OCI-LY1 (cell line): ENCODE measurements around the gene SMCHD1.

Source experiments
- EZH2 ChIP-seq: fragments of 200-600 bp; sonication (generic), shearing (Covaris generic); IDR thresholded peaks from 2 replicates; pipeline ENCODE4 v1.8.0; 2017; ENCODE audit warnings: borderline replicate concordance, mixed run types, mild to moderate bottlenecking, antibody characterized with exemption, low read length, moderate library complexity, mixed read lengths
- TF ChIP-seq, protein P1 (sequence below): fragments of 200-600 bp; sonication (generic), shearing (Covaris generic); IDR thresholded peaks from 2 replicates; pipeline ENCODE4 v1.5.1; 2017; ENCODE audit warnings: mild to moderate bottlenecking, antibody characterized with exemption, low read length, moderate library complexity, mixed read lengths

DNA sequence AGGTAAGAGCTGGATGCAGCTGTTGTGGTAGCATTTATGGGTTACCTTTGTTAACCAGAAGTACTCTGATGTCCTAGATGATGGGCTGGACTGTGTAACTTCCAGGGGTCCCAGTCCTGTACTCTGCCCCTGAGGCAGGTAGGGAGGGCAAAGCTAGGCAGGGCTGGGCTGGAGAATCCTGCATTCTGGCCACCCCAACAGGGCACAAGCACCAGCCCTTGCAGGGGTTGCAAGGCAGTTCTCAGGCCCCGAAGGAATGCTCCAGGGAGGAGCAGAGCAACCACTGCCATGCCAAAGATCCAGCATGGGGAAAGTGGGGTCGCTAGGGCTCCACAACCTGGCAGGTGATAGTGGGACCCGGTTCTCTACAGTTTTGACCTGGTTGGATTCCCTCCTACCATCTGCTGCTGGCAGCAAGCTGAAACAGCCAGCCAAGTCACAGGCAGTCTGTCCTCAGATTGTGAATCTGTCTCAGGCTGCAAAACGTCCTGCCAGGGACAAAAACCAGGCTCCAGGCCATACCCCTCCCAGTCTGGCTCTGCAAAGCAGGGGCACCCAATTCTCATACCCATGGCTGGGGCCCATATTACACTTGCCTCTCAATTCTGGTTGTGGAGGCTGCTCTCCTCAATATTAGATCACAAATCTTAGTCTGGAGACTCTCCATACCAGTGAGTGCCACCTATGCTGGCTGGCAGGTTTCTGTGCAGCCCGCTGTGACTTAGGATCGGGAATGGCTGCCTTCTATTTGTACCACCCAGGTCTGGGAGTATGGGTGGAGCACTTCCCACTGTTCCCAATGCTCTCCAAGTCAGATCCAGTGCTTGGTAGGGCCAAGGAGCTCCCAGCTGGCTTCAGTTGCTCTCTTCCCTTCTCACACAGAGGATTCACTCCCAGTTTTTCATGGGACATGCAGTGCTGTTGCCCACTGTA is 61.1 kb downstream of the SMCHD1 start:
- TF ChIP-seq, protein P1, sequence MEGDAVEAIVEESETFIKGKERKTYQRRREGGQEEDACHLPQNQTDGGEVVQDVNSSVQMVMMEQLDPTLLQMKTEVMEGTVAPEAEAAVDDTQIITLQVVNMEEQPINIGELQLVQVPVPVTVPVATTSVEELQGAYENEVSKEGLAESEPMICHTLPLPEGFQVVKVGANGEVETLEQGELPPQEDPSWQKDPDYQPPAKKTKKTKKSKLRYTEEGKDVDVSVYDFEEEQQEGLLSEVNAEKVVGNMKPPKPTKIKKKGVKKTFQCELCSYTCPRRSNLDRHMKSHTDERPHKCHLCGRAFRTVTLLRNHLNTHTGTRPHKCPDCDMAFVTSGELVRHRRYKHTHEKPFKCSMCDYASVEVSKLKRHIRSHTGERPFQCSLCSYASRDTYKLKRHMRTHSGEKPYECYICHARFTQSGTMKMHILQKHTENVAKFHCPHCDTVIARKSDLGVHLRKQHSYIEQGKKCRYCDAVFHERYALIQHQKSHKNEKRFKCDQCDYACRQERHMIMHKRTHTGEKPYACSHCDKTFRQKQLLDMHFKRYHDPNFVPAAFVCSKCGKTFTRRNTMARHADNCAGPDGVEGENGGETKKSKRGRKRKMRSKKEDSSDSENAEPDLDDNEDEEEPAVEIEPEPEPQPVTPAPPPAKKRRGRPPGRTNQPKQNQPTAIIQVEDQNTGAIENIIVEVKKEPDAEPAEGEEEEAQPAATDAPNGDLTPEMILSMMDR, result no peak
- no peak for TF ChIP-seq EZH2
